C4-2B (cell line): ENCODE measurements around the gene GNG8.

ENCODE experiments used
- ZFX ChIP-seq: fragments of 450-650 bp; IDR thresholded peaks from 2 replicates; pipeline ENCODE4 v1.6.1; 2017
- TF ChIP-seq, protein P1 (sequence below): fragments of 450-650 bp; conservative IDR thresholded peaks from 2 replicates; pipeline ENCODE4 v1.5.1; 2017; ENCODE audit warnings: mild to moderate bottlenecking

DNA sequence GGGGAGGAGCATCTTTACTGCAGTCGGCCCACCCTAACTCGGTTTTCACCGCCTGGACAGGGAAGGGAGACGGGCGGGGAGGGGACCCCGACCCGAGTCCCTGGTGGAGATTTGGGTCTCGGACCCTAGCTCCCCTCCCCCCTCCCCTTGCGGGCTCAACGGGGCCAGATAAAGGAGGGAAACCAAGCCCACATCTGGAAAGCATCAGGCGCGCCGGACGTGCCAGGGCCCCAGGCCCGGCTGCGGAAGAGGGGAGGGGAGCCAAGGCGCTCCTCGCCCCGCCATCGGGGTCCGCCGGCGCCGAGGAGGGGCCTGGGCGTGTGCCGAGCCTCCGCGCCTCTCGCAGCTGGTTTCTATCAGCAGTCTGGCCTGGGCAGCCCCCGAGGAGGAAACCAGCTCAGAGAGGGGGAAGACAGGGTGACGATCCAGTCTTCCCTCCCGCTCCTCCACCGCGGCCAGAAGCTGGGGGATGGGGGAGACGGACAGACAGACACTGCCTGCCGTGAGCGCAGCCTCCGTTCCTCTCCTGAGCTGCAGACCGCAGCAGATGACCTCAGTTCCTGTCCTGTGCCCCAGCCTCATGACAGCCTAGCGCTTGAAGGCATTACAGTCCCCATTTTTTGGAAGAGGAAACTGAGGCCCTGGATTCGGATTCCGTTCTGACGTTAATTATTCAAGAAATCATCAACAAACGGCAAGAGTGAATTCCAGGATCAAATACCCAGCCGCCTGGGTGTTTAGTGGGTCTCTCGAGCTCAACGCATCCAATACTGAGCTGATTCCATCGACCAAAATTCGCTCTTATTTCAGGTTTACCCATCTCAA, 3.6 kb upstream of the GNG8 start:
- TF ChIP-seq, protein P1, sequence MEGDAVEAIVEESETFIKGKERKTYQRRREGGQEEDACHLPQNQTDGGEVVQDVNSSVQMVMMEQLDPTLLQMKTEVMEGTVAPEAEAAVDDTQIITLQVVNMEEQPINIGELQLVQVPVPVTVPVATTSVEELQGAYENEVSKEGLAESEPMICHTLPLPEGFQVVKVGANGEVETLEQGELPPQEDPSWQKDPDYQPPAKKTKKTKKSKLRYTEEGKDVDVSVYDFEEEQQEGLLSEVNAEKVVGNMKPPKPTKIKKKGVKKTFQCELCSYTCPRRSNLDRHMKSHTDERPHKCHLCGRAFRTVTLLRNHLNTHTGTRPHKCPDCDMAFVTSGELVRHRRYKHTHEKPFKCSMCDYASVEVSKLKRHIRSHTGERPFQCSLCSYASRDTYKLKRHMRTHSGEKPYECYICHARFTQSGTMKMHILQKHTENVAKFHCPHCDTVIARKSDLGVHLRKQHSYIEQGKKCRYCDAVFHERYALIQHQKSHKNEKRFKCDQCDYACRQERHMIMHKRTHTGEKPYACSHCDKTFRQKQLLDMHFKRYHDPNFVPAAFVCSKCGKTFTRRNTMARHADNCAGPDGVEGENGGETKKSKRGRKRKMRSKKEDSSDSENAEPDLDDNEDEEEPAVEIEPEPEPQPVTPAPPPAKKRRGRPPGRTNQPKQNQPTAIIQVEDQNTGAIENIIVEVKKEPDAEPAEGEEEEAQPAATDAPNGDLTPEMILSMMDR, result no peak
- no peak for TF ChIP-seq ZFX
